Adipose tissue (tissue), 3 donors: ENCODE results near the gene CDKN3. TPM values are rescaled to one million over a fixed set of nuclear protein-coding genes. Genes with fewer than 3 reads are reported as not detected.

ENCODE experiments used
- polyA plus RNA-seq, 3 donors: library from polyadenylated mRNA; stranded (reverse); fragments of 200-250 nt; gene quantifications; one replicate each; pipeline ENCODE4 v1.2.3, GENCODE V29; 2013
- donor health status: healthy with polysubstance abuse.
- donor health status: Bipolar disorder and iron deficiency.
- donor health status: healthy.

The CDKN3 gene
- polyA plus RNA-seq, 3 donors, result 0.99 to 6.1 (median 2.7) TPM

Other genes with a start within 250 kb of the CDKN3 start
- gene CNIH1, start 44.4 kb downstream of the CDKN3 start, polyA plus RNA-seq, result 100 to 1,000 TPM in 1 of 3 donors, 10 to 100 TPM in 2; 42.1 to 132 (median 67.6) TPM
- gene GMFB, start 92.0 kb downstream of the CDKN3 start, polyA plus RNA-seq, result 10 to 100 TPM in 2 of 3 donors, 1 to 10 TPM in 1; 8.4 to 50.5 (median 26.8) TPM
- gene CGRRF1, start 112.9 kb downstream of the CDKN3 start, polyA plus RNA-seq, result 10 to 100 TPM in 2 of 3 donors, 1 to 10 TPM in 1; 8.2 to 11.4 (median 10.4) TPM
- gene SAMD4A, start 170.1 kb downstream of the CDKN3 start, polyA plus RNA-seq, result 10 to 100 TPM in 2 of 3 donors, 1 to 10 TPM in 1; 2.5 to 23.8 (median 11.9) TPM